Activated B cell treated with CpG ODN at 0.5 μM for 24 hours (primary cell): ENCODE measurements around the gene KIAA0825. TPM values are rescaled to one million over a fixed set of nuclear protein-coding genes. Genes with fewer than 3 reads are reported as not detected.

Experiments
- ATAC-seq: fragments of 200-7000 bp; cut with Tn5 transposase; one replicate; pipeline ENCODE4 v1.10.0; 2021; ENCODE audit warnings: low read depth, mild to moderate bottlenecking, moderate library complexity
- CTCF ChIA-PET: fragments of 350-600 bp; sonication (Branson Sonifier 250); formaldehyde crosslinking; loops from one replicate; lab custom pipeline; 2021; ENCODE audit warnings: antibody characterized with exemption; lab: Charles Lee
- POLR2A ChIA-PET: fragments of 350-600 bp; sonication (Branson Sonifier 250); formaldehyde crosslinking; loops from one replicate; lab custom pipeline; 2021; ENCODE audit warnings: antibody characterized with exemption; lab: Charles Lee
- DNase-seq: peaks from one replicate; pipeline ENCODE4 v3.0.0; 2022
- H3K27ac Mint-ChIP-seq: one replicate; pipeline ENCODE4 v1.8.0; 2020; ENCODE audit warnings: mixed read lengths
- H3K27me3 Mint-ChIP-seq: one replicate; pipeline ENCODE4 v1.8.0; 2021; ENCODE audit warnings: mixed read lengths
- H3K36me3 Mint-ChIP-seq: one replicate; pipeline ENCODE4 v1.8.0; 2021; ENCODE audit warnings: low read depth, mixed read lengths
- H3K4me1 Mint-ChIP-seq: one replicate; pipeline ENCODE4 v1.8.0; 2021; ENCODE audit warnings: mixed read lengths
- H3K4me3 Mint-ChIP-seq: one replicate; pipeline ENCODE4 v1.8.0; 2020; ENCODE audit warnings: mild to moderate bottlenecking, mixed read lengths
- H3K9me3 Mint-ChIP-seq: one replicate; pipeline ENCODE4 v1.8.0; 2020; ENCODE audit warnings: mixed read lengths
- CTCF ChIP-seq: fragments of 200-600 bp; IDR thresholded peaks from one replicate; pipeline ENCODE4 v1.8.0; 2022; ENCODE audit warnings: antibody characterized with exemption, mild to moderate bottlenecking
- intact Hi-C: fragments of 100-400 bp; cut with micrococcal nuclease; formaldehyde crosslinking; loops from one replicate; pipeline ENCODE4 v1.15.1; 2024
- total RNA-seq: library from RNA; stranded (reverse); gene quantifications from 2 replicates; pipeline ENCODE4 v1.2.3, GENCODE V29; 2022

KIAA0825 gene
- total RNA-seq, 1 donor from 2014 or later: 2.3 TPM

GRCh38 chr5:94467346-94467953, 151.0 kb downstream of the KIAA0825 start:
- ATAC-seq (no peak), DNase-seq (no peak)
- intact Hi-C loops: no loop called here
- CTCF ChIA-PET: no interaction called here
- Mint-ChIP-seq H3K27ac (no peak overlapping the region), H3K4me3 (no peak overlapping the region), H3K4me1 (no peaks in the 10 kb centered on the region), H3K36me3 (no peaks in the 10 kb centered on the region), H3K27me3 (no peaks in the 10 kb centered on the region), H3K9me3 (no peaks in the 10 kb centered on the region)
- POLR2A ChIA-PET: no interaction called here
- TF ChIP-seq CTCF: no peak

GRCh38 chr5:94463739-94464138, 154.7 kb downstream of the KIAA0825 start:
- H3K27me3 Mint-ChIP-seq: no peaks in the 10 kb centered on the region
- intact Hi-C loops: no loop called here
- H3K36me3 Mint-ChIP-seq: no peaks in the 10 kb centered on the region
- ChIA-PET POLR2A (no interaction called here), CTCF (no interaction called here)
- no peak for ATAC-seq
- H3K4me1 Mint-ChIP-seq: no peaks in the 10 kb centered on the region
- no peak overlapping the region for H3K4me3 Mint-ChIP-seq
- H3K27ac Mint-ChIP-seq: no peak overlapping the region
- TF ChIP-seq CTCF: no peak
- no peaks in the 10 kb centered on the region for H3K9me3 Mint-ChIP-seq
- no peak for DNase-seq

GRCh38 chr5:94461131-94461530, 157.3 kb downstream of the KIAA0825 start:
- ChIA-PET CTCF (no interaction called here), POLR2A (no interaction called here)
- intact Hi-C loops: no loop called here
- H3K36me3 Mint-ChIP-seq: no peaks in the 10 kb centered on the region
- ATAC-seq (no peak), DNase-seq (no peak)
- H3K27ac Mint-ChIP-seq: no peak overlapping the region
- no peaks in the 10 kb centered on the region for H3K27me3 Mint-ChIP-seq
- H3K4me1 Mint-ChIP-seq: no peaks in the 10 kb centered on the region
- H3K9me3 Mint-ChIP-seq: no peaks in the 10 kb centered on the region
- no peak overlapping the region for H3K4me3 Mint-ChIP-seq
- TF ChIP-seq CTCF: no peak

- TF ChIP-seq CTCF: no peak
- no peak for ATAC-seq
- CTCF ChIA-PET: no interaction called here
These were observed 158.5 kb downstream of the KIAA0825 start for GRCh38 chr5:94459915-94460314.

GRCh38 chr5:94457788-94458187, 160.6 kb downstream of the KIAA0825 start:
- ATAC-seq (no peak), DNase-seq (no peak)
- ChIA-PET CTCF (no interaction called here), POLR2A (no interaction called here)
- H3K4me1 Mint-ChIP-seq: no peaks in the 10 kb centered on the region
- TF ChIP-seq CTCF: no peak
- intact Hi-C loops: no loop called here
- no peak overlapping the region for H3K27ac Mint-ChIP-seq
- H3K9me3 Mint-ChIP-seq: no peaks in the 10 kb centered on the region
- H3K36me3 Mint-ChIP-seq: no peaks in the 10 kb centered on the region
- H3K27me3 Mint-ChIP-seq: no peaks in the 10 kb centered on the region
- no peak overlapping the region for H3K4me3 Mint-ChIP-seq

More at GRCh38 chr5:94459915-94460314, 158.5 kb downstream of the KIAA0825 start:
- H3K9me3 Mint-ChIP-seq: no peaks in the 10 kb centered on the region
- no peaks in the 10 kb centered on the region for H3K4me1 Mint-ChIP-seq
- H3K36me3 Mint-ChIP-seq: no peaks in the 10 kb centered on the region
- H3K4me3 Mint-ChIP-seq: no peak overlapping the region
- H3K27ac Mint-ChIP-seq: no peak overlapping the region
- POLR2A ChIA-PET: no interaction called here
- H3K27me3 Mint-ChIP-seq: no peaks in the 10 kb centered on the region
- intact Hi-C loops: no loop called here
- DNase-seq: no peak
